GM12892 (cell line): Measurements from ENCODE around the gene UNC80.

ENCODE experiments used
- POLR2A ChIP-seq: IDR thresholded peaks from 2 replicates; pipeline ENCODE4 v1.6.1; 2011; ENCODE audit warnings: low read depth, low read length, control low read depth
- POLR2AphosphoS5 ChIP-seq: IDR thresholded peaks from 2 replicates; pipeline ENCODE4 v1.6.1; 2011; ENCODE audit warnings: low read depth, low read length, control low read depth
- TAF1 ChIP-seq: IDR thresholded peaks from 2 replicates; pipeline ENCODE4 v1.6.1; 2011; ENCODE audit warnings: low read depth, mild to moderate bottlenecking, control low read depth, low read length, borderline replicate concordance

GRCh38 chr2:209918251-209918650 is 146.6 kb downstream of the UNC80 start:
- TF ChIP-seq POLR2A (no peak), POLR2AphosphoS5 (no peak), TAF1 (no peak)
